HL-60 (cell line): ENCODE measurements around the gene CCDC186.

Experiments used
- DNase-seq, 2 experiments: peaks; one replicate each; pipeline ENCODE4 v3.0.0-alpha.2; 2010 to 2020; ENCODE audit warnings: low read depth in 1 of 2, low spot score in 1 of 2
- H3K27ac ChIP-seq: fragments of 250-450 bp; sonication (Bioruptor Pico); replicated peaks from 2 replicates; pipeline ENCODE4 v1.5.1; 2020; ENCODE audit warnings: mild to moderate bottlenecking, moderate library complexity
- H3K27me3 ChIP-seq: fragments of 250-450 bp; sonication (Bioruptor Pico); 2 replicates; pipeline ENCODE4 v1.5.1; 2021; ENCODE audit warnings: mild to moderate bottlenecking, moderate library complexity; ENCODE audit not compliant: insufficient read depth, poor library complexity, severe bottlenecking
- H3K4me3 ChIP-seq: replicated peaks from 2 replicates; pipeline ENCODE4 v1.5.1; 2011; ENCODE audit warnings: mild to moderate bottlenecking, control low read depth, low read length; ENCODE audit not compliant: insufficient read depth
- CTCF ChIP-seq: IDR thresholded peaks from one replicate; pipeline ENCODE4 v1.5.1; 2011; ENCODE audit warnings: low read length, control low read depth, inconsistent platforms; ENCODE audit not compliant: insufficient read depth
- GABPA ChIP-seq: IDR thresholded peaks from 2 replicates; pipeline ENCODE4 v1.6.1; 2012; ENCODE audit warnings: low read depth
- POLR2AphosphoS5 ChIP-seq: IDR thresholded peaks from 2 replicates; pipeline ENCODE4 v1.6.1; 2012; ENCODE audit warnings: low read depth
- REST ChIP-seq: IDR thresholded peaks from 2 replicates; pipeline ENCODE4 v1.6.1; 2012; ENCODE audit warnings: low read depth; ENCODE audit not compliant: insufficient replicate concordance
- SPI1 ChIP-seq: IDR thresholded peaks from 2 replicates; pipeline ENCODE4 v1.6.1; 2012; ENCODE audit warnings: low read depth, mild to moderate bottlenecking, borderline replicate concordance

Gene CCDC186

GRCh38 chr10:114220281-114220680 lies 46.3 kb upstream of the CCDC186 start:
- H3K4me3 ChIP-seq = no peak overlapping the region
- H3K27ac ChIP-seq = no peak overlapping the region
- peaks cover 7% of the 10 kb centered on the region for H3K27me3 ChIP-seq
- DNase-seq = no peak
- no peak for TF ChIP-seq SPI1
- no peak for TF ChIP-seq POLR2AphosphoS5
- no peak for TF ChIP-seq REST
- no peak for TF ChIP-seq CTCF
- TF ChIP-seq GABPA = no peak

- H3K27me3 ChIP-seq = peaks cover 7% of the 10 kb centered on the region
- TF ChIP-seq POLR2AphosphoS5 (no peak), SPI1 (no peak), REST (no peak), GABPA (no peak), CTCF (no peak)
- no peak overlapping the region for H3K27ac ChIP-seq
Measured at GRCh38 chr10:114215033-114215432, 41.0 kb upstream of the CCDC186 start.

GRCh38 chr10:114212153-114212552 lies 38.1 kb upstream of the CCDC186 start:
- H3K4me3 ChIP-seq = no peak overlapping the region
- DNase-seq = no peak
- H3K27me3 ChIP-seq = no peaks in the 10 kb centered on the region
- H3K27ac ChIP-seq = no peak overlapping the region
- TF ChIP-seq REST = no peak
- no peak for TF ChIP-seq CTCF
- no peak for TF ChIP-seq GABPA
- TF ChIP-seq POLR2AphosphoS5 = no peak
- no peak for TF ChIP-seq SPI1

More at GRCh38 chr10:114215033-114215432, 41.0 kb upstream of the CCDC186 start:
- no peak for DNase-seq
- no peak overlapping the region for H3K4me3 ChIP-seq
